AG09309 (cell line): ENCODE measurements around the gene CACNG1.
A peak's percentile ranks its signal among the peaks of the same experiment; 100 is the strongest.
"Not testable (repeated sequence)": the region's sequence is repeated elsewhere in the genome, so short reads cannot be mapped to it uniquely, and the experiment has no call there.

ENCODE experiments used
- DNase-seq: peaks from one replicate; pipeline ENCODE4 v3.0.0-alpha.2; 2010; ENCODE audit warnings: low read depth
- H3K4me3 ChIP-seq: 2 replicates; pipeline ENCODE4 v1.5.1; 2011; ENCODE audit warnings: mild to moderate bottlenecking, low read depth, low read length, moderate library complexity; ENCODE audit not compliant: control insufficient read depth
- CTCF ChIP-seq: IDR thresholded peaks from 2 replicates; pipeline ENCODE4 v1.5.1; 2011; ENCODE audit warnings: mild to moderate bottlenecking, low read depth, low read length, inconsistent platforms; ENCODE audit not compliant: insufficient read depth, control insufficient read depth; ENCODE audit errors: missing control alignments

CACNG1 gene

GRCh38 chr17:67093348-67093747 is 49.0 kb downstream of the CACNG1 start:
- DNase-seq = no peak
- TF ChIP-seq CTCF = no peak
- H3K4me3 ChIP-seq = no peak overlapping the region

- not testable (repeated sequence) for H3K4me3 ChIP-seq
Observed at GRCh38 chr17:67095291-67095690, 50.9 kb downstream of the CACNG1 start.

GRCh38 chr17:67095803-67096202 is 51.4 kb downstream of the CACNG1 start:
- H3K4me3 ChIP-seq = no peak overlapping the region
- TF ChIP-seq CTCF = no peak
- no peak for DNase-seq

More at GRCh38 chr17:67095291-67095690, 50.9 kb downstream of the CACNG1 start:
- not testable (repeated sequence) for DNase-seq

- DNase-seq = no peak
- TF ChIP-seq CTCF = no peak
- H3K4me3 ChIP-seq = no peak overlapping the region
Observed at GRCh38 chr17:67096609-67097008, 52.3 kb downstream of the CACNG1 start.

- no peak for DNase-seq
- H3K4me3 ChIP-seq = no peak overlapping the region
- no peak for TF ChIP-seq CTCF
Observed at GRCh38 chr17:67098006-67098405, 53.7 kb downstream of the CACNG1 start.

GRCh38 chr17:67104641-67105040 is 60.3 kb downstream of the CACNG1 start:
- not testable (repeated sequence) for H3K4me3 ChIP-seq, DNase-seq

GRCh38 chr17:67105213-67105612 is 60.9 kb downstream of the CACNG1 start:
- TF ChIP-seq CTCF = no peak
- H3K4me3 ChIP-seq = no peak overlapping the region
- DNase-seq = peak; percentile 72
